ENCODE measurements around the gene FAM83F. TPM values are rescaled to one million over a fixed set of nuclear protein-coding genes. Genes with fewer than 3 reads are reported as not detected.

Gene FAM83F
- total and polyA plus RNA-seq, 3 donors from 2014 or later = 30.2 to 57.7 (median 41.1) TPM

DNA sequence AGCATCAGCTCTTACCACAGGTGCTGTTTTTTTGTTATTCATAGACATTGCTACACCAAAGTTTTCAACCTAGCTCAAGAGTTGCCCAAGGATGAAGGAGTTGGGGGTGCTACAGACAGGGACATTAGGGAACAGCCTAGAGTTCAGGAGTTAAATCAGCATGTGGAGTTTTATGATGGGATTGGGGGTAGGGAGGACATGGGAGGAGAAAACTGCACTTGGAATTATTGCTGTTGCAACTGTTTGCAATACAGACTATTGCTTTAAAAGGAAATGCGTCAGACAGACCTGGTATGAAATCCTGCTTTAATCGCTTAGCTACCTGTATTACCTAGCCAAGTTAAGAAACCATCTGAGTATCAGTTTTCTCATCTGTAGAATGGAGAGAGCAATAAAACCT, 28.3 kb upstream of the FAM83F start:
- Histone ChIP-seq H3K36me3 (ENCODE audit: low read depth, missing control alignments) (no peaks in the 10 kb centered on the region), H3K4me1 (peaks cover 40% of the 10 kb centered on the region), H3K4me3 (no peak overlapping the region), H3K27ac (no peak overlapping the region), H3K9me3 (no peaks in the 10 kb centered on the region), H3K27me3 (no peaks in the 10 kb centered on the region)
- DNase-seq = no peak
- 94 to 96% methylated on average over 2 of the region's 2 CpGs for WGBS, 2 donors
- TF ChIP-seq POLR2A (IDR thresholded peaks at IDR 0.05) = no peak
- TF ChIP-seq, protein P1, sequence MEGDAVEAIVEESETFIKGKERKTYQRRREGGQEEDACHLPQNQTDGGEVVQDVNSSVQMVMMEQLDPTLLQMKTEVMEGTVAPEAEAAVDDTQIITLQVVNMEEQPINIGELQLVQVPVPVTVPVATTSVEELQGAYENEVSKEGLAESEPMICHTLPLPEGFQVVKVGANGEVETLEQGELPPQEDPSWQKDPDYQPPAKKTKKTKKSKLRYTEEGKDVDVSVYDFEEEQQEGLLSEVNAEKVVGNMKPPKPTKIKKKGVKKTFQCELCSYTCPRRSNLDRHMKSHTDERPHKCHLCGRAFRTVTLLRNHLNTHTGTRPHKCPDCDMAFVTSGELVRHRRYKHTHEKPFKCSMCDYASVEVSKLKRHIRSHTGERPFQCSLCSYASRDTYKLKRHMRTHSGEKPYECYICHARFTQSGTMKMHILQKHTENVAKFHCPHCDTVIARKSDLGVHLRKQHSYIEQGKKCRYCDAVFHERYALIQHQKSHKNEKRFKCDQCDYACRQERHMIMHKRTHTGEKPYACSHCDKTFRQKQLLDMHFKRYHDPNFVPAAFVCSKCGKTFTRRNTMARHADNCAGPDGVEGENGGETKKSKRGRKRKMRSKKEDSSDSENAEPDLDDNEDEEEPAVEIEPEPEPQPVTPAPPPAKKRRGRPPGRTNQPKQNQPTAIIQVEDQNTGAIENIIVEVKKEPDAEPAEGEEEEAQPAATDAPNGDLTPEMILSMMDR (IDR thresholded peaks at IDR 0.05) = no peak
- intact Hi-C loops (cut with DNase I; ENCODE audit: low total_unique reads) = no loop called here

DNA sequence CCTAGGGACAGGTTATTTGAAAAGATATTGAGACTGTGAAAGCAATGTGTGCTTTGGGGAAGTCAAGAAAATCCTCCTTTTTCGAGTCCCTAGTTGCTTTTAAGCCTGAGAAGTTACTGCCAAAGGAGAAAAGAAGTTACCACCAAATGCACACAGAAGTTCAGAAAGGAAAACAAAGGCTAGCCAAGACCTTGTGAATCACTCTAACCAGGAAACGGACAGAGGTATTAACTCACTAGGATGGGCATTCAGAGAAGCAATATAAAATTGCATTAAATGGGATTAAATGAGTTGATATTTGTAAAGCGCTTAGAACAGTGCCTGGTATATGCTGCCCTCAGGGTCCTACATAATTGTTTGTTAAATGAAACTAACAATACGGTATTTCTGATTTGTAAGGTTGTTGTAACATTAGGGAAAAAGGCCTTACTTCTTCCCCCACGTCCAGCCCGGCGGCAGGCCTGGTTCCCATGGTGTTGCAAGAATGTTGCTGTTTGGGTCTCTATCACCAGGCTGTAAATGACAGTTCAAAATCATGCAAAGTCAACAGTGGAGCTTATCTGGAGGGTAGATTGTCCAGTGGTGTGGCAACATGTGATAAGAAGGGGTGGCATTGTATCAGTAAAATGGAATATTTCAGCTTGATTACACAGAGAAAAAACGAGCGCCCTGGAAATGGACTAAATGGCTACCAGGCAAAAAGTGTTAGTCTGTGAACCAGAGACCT, 27.5 kb upstream of the FAM83F start:
- no peaks in the 10 kb centered on the region for H3K36me3 ChIP-seq (ENCODE audit: low read depth, missing control alignments)
- no peak overlapping the region for H3K4me3 ChIP-seq
- DNase-seq = peak; percentile 66
- no peaks in the 10 kb centered on the region for H3K27me3 ChIP-seq
- H3K9me3 ChIP-seq = no peaks in the 10 kb centered on the region
- H3K27ac ChIP-seq = no peak overlapping the region
- peaks cover 40% of the 10 kb centered on the region for H3K4me1 ChIP-seq
- TF ChIP-seq, protein P1 (IDR thresholded peaks at IDR 0.05) = no peak
- TF ChIP-seq POLR2A (IDR thresholded peaks at IDR 0.05) = no peak
- WGBS, 2 donors = 55 to 69% methylated on average over 9 of the region's 9 CpGs
- intact Hi-C loops (cut with DNase I; ENCODE audit: low total_unique reads) = no loop called here

DNA sequence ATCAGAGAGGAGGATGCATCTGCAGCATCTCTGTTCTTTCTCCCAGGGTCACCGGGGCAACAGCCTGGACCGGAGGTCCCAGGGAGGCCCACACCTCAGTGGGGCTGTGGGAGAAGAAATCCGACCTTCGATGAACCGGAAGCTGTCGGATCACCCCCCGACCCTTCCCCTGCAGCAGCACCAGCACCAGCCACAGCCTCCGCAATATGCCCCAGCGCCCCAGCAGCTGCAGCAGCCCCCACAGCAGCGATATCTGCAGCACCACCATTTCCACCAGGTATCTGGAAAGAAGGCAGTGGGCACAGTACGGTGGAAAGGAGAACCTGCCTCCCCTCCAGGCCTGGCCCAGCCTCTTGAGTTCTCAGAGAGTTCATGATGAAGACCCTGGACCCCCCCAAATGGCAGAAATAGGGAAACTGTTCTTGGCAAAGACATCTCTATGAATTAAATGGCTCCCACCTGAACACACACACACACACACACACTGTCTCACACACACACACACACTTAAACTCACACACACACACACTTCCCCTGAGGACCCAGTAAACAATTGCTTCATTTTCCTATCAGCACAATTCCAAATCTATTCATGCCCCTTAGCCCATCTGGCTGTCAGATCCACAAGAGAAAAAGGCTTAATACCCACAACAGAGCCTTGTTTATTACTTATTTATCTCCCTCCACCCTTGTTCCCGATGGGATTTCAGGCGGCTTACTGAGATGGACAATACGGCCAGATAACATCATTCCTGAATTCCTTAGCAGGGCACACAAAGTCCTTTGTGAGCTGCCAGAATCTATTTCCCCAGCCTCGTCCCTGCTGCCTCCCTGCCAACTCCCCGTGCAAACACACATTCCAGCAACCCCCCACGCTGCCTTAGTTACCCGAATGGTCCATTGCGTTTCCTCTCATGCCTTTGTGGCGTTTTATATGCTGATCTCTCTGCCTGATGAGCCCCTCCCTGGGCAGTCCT, 26.5 kb upstream of the FAM83F start:
- no peaks in the 10 kb centered on the region for H3K9me3 ChIP-seq
- intact Hi-C loops (cut with DNase I; ENCODE audit: low total_unique reads) = no loop called here
- 50 to 52% methylated on average over 14 to 20 of the region's 20 CpGs for WGBS, 2 donors
- no peak overlapping the region for H3K4me3 ChIP-seq
- H3K4me1 ChIP-seq = peaks cover 40% of the 10 kb centered on the region
- no peaks in the 10 kb centered on the region for H3K27me3 ChIP-seq
- peak overlapping the region in 1 of 2 donors; percentile 43 for H3K27ac ChIP-seq
- TF ChIP-seq, protein P1 (IDR thresholded peaks at IDR 0.05) = no peak
- TF ChIP-seq POLR2A (IDR thresholded peaks at IDR 0.05) = no peak
- H3K36me3 ChIP-seq (ENCODE audit: low read depth, missing control alignments) = no peaks in the 10 kb centered on the region
- DNase-seq = peak; percentile 75

DNA sequence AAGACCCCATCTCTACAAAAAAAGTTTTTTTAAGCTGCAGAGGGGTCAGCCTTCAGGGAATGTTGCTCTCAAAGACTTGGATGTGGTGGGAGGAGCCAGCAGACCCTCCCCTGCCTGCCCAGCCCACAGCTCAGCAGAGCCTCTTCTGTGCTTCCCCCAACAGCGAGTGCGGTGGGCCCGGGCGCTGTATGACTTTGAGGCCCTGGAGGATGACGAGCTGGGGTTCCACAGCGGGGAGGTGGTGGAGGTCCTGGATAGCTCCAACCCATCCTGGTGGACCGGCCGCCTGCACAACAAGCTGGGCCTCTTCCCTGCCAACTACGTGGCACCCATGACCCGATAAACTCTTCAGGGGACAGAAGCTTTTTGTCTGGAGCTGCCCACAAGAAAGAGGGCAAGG, 24.0 kb upstream of the FAM83F start:
- TF ChIP-seq POLR2A (IDR thresholded peaks at IDR 0.05) = no peak
- TF ChIP-seq, protein P1 (IDR thresholded peaks at IDR 0.05) = no peak
- H3K36me3 ChIP-seq (ENCODE audit: low read depth, missing control alignments) = no peaks in the 10 kb centered on the region
- 93 to 94% methylated on average over 2 to 10 of the region's 10 CpGs for WGBS, 2 donors
- H3K27me3 ChIP-seq = no peaks in the 10 kb centered on the region
- intact Hi-C loops (cut with DNase I; ENCODE audit: low total_unique reads) = no loop called here
- H3K27ac ChIP-seq = no peak overlapping the region
- H3K9me3 ChIP-seq = no peaks in the 10 kb centered on the region
- no peak overlapping the region for H3K4me3 ChIP-seq
- peaks cover 38% of the 10 kb centered on the region for H3K4me1 ChIP-seq
- DNase-seq = no peak
